HuH-7.5 (cell line): ENCODE results near the gene TRIM61.
"Not testable (repeated sequence)": the region's sequence is repeated elsewhere in the genome, so short reads cannot be mapped to it uniquely, and the experiment has no call there.

ENCODE experiments used
- DNase-seq: peaks from one replicate; pipeline ENCODE4 v3.0.0; 2011; ENCODE audit warnings: low spot score

The TRIM61 gene

DNA sequence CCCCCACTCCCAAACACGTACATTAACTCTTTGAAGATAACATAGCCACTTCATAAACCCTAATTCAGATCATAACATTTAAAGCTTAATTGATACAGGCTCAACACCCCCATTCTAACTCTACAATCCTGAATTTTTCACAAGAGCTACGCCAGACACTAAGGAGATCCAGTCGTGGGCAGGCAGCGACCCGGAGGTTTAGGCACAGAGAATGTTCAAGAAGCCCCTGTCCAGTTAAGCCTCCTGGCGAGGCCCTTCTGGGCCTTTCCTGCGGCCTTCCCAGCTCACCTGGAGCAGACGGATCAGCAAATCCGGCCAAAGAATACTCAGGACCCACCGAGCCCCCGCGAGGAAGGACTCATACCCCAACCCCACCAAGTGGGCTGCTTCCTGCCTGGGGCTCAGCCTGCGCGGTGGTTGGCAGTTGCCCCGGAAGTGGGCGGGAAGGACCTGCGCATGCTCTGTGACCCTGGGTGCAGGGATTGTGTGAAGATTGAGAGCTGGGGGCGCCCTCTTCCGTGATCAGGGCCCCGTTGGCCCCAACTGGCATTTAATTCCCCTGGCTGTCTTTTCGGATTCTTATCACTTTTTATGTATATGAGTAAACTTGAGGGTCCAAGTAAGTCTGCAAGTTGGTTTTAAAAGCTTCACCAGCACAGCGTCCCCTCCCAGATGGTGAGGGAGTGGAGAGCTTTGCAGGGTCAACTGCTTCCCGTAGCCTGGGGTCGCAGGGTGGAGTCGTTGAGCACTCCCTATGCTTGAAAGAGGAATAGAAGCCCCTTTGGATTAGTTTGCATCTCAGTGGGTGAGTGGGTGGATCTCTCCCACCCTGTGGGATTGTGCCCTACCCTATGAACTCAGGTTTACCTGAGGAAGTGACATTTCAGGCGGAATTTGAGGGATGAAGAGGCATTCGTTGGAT is at the start of gene TRIM61:
TSS of gene TRIM61 (minus strand) at position 415 of the 922 bp plus-strand sequence. CDS start 7,655 bp downstream, outside the sequence.
- no peak for DNase-seq

DNA sequence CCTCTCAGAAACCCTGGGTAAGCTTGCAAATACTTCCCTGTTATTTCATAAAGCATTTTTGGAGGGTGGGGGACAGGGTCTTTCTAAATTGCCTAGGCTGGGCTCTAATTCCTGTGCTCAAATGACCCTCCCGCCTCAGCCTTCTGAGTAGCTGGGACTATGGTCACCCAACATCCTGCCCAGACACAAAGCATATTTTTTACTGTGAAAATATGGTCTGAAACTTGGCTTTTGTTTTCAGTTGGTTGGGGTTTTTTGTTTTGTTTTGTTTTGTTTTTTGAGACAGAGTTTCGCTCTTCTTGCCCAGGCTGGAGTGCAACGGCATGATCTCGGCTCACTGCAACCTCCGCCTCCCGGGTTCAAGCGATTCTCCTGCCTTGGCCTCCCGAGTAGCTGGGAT is 48.3 kb upstream of the TRIM61 start:
- DNase-seq: not testable (repeated sequence)

DNA sequence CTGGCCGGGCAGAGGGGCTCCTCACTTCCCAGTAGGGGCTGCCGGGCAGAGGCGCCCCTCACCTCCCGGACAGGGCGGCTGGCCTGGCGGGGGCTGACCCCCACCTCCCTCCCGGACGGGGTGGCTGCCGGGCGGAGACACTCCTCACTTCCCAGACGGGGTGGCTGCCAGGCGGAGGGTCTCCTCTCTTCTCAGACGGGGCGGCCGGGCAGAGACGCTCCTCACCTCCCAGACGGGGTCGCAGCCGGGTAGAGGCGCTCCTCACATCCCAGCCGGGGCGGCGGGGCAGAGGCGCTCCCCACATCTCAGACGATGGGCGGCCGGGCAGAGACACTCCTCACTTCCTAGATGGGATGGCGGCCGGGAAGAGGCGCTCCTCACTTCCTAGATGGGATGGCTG is 42.5 kb upstream of the TRIM61 start:
- not testable (repeated sequence) for DNase-seq

DNA sequence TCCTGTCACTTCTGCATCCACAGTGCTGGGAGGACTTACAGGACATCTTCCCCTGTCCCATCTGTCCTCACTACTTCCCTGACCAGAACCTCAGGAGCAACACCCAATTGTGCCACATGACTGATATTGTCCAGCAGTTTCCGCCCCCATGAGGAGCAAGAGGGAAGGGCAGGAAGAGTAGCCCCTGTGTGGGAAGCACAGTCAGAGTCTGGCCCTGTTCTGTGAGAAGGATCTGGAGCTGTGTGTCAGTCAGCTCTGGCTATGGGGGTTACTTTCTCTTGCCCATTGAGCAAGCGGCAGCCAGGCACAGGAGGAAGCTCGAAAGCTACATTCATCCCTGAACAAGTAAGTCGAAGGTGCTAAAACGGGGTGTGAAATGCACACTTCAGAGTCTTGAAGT is 39.5 kb upstream of the TRIM61 start:
- DNase-seq: peak; percentile 16

DNA sequence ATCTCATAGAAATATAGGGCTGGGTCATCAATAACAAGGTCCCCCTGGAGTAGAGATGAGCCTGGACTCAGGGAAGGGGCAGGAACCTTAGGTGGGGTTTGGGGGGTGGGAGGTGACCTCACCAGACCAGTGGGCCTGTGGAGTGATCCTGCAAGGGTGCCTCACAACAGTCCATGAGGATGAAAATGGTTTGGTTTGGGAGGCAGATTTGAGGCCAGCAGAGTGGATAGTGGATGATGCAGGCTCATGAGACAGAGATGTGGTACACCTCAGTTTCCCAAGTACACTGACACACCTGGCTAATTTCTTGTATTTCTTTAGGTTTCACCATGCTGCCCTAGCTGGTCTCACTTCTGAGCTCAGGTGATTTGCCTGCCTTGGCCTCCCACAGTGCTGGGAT is 36.2 kb upstream of the TRIM61 start:
- no peak for DNase-seq

DNA sequence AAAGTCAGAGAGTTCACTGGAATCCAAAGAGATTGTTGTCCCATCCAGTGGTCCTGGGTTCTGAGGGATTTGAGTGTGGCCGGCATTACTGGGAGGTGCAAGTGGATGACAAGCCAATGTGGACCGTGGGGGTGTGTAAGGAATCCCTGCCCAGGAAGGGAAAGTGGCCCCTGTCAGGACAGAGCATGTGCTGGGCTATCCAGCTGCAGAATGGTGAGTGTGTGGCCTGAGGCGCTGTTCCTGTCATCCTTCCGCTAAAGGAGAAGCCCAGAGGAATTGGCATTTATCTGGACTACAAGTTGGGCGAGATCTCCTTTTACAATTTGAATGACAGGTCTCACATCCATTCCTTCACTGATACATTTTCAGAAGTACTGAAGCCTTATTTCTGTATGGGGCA is 33.9 kb upstream of the TRIM61 start:
- DNase-seq: no peak

DNA sequence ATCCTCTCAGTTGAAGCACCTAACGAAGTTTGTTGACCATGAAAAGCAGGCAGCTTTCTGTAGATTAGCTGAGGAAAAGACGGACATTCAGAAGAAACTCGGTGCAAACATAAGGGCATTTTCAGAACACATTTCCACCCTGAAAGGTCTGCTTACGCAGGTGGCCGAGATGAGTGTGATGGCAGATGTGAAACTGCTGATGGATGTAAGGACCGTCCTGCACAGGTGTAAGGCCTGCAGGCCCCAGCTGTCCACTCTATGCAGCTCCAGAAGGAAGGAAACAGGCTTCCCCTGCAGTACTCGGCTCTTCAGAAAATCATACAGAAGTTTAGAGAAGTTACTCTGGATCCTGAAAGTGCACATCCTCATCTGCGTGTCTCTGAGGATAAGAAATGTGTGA is 33.5 kb upstream of the TRIM61 start:
- DNase-seq: no peak

DNA sequence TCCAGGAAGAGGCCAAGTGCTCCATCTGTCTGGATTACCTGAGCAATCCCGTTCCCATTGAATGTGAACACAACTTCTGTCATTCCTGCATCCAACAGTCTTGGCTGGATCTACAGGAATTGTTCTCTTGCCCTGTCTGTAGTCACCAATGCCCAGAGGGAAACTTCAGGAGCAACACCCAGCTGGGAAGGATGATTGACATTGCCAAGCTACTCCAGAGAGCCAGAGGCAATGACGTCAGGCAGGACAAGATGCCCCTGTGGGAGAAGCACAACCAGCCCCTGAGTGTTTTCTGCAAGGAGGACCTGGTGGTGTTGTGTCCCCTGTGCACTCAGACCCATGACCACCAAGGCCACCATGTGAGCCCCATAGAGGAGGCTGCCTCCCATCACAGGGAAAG is 33.0 kb upstream of the TRIM61 start:
- no peak for DNase-seq

DNA sequence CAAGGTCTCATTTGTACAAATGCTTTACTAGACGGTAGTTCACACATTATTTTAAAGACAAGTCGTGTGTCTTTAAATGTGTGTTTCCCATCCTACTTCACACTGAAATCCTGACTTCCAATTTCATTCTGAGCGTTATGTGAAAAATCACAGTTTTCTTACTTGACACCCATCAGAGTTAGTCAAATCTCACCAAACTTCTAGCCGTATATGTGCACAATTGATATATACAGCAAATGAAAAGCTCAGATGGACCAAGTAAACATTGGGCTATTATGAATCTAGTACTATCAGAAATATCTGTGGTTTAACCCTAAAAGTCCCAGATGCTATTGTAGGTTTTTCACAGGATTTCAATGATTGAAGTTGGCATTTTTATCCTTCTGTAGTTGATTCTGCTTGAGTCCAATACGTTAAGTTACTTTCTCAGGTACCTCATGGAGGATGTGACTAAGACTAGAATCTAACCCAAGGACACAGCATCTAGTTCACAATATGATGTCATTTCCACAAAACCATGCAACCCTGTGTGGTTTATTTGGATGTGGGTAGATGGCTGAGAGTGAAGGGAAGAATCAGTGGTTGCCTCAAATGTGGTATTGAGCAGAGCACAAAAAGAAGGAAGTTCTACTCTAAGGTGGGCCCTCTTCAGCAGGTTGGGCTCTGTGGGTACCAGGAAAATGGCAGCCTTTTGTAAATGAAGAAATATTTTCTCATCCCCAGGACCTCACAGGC is 32.2 kb upstream of the TRIM61 start:
- DNase-seq: no peak

DNA sequence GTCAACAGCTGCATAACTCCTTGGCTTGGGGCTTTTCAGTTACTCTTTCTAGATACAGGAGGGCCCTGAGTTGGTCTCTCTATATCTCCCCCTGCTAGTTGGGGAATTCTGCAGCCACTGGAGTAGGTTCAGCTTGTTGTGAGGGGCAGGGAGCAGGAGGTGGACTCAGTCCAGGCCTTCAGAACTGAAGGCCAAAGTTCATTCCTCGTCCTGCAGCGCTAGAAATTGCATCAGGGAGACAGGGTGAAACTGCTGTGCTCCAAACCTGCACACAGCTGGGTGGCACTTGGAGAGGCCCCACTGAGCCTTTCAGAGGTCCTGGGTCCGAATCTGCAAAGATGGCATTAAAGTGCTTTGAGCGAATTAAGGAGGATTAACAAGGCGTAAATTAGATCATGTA is 29.4 kb upstream of the TRIM61 start:
- DNase-seq: no peak

DNA sequence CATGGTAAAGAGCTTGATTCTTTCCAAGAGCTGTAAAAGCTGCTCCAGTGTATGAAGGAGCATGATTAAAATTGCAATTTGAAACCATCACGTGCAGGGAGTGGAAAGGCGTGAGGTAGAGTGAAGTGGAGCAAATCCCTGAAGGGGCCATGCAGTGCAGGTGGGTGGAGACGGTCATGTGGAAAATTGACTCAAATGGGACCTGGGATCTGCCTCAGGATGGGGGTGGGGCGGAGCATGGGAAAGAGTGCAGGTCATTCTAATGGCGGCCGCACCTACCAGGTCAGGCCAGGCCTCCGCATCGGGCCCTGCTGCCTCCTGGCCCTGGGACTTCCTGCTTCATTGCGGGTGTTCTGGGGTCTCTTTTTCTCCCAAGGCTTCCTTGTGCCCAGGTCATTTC is 29.0 kb upstream of the TRIM61 start:
- DNase-seq: no peak

DNA sequence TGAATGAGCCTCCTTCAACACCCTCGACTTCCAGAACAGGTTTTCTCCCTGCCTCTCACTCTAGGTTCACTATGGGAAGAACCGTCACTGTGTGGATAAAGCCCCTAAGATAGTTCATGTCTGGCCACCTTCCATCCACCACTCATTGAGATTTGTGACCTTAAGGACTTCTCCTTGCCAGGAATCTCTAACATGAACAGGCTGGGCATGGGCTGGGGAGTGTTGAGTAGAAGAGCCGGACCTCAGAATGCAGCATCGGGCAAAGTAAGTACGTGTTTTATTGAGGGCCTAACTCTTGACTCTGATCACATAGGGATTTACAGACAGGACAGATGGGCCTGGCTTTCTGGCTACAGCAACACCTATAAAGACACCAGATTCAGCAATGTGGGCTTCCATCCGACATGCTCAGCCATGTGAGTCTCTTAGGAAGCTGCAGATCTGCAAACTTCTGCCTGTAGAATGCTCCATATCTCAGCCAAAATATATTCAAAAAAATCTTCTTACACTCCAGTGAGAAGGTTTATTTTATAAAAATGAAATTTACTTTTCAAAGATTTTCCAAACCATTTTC is 28.0 kb upstream of the TRIM61 start:
- DNase-seq: no peak

DNA sequence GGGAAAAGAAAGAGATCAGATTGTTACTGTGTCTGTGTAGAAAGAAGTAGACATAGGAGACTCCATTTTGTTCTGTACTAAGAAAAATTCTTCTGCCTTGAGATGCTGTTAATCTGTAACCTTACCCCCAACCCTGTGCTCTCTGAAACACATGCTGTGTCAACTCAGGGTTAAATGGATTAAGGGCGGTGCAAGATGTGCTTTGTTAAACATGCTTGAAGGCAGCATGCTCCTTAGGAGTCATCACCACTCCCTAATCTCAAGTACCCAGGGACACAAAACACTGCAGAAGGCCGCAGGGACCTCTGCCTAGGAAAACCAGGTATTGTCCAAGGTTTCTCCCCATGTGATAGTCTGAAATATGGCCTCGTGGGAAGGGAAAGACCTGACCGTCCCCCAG is 24.5 kb upstream of the TRIM61 start:
- not testable (repeated sequence) for DNase-seq

DNA sequence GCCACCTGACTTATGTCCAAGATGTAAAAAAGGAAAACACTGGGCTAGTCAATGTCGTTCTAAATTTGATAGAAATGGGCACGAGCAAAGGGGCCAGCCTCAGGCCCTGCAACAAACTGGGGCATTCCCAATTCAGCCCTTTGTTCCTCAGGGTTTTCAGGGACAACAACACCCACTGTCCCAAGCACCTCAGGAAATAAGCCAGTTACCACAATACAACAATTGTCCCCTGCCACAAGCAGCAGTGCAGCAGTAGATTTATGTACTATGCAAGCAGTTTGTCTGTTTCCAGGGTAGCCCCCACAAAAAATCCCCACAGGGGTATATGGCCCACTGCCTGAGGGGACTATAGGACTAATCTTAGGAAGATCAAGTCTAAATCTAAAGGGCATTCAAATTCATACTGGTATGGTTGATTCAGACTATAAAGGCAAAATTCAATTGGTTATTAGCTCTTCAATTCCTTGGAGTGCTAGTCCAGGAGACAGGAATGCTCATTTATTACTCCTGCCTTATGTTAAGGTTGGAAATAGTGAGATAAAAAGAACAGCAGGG is 21.1 kb upstream of the TRIM61 start:
- not testable (repeated sequence) for DNase-seq

DNA sequence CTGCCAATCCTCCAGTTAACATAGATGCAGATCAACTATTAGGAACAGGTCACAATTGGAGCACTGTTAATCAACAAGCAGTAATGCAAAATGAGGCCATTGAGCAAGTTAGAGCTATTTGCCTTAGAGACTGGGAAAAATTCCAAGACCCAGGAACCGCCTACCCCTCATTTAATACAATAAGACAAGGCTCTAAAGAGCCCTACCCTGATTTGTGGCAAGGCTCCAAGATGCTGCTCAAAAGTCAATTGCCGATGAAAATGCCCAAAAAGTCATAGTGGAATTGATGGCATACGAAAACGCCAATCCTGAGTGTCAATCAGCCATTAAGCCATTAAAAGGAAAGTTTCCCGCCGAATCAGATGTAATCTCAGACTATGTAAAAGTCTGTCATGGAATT is 20.5 kb upstream of the TRIM61 start:
- no peak for DNase-seq

DNA sequence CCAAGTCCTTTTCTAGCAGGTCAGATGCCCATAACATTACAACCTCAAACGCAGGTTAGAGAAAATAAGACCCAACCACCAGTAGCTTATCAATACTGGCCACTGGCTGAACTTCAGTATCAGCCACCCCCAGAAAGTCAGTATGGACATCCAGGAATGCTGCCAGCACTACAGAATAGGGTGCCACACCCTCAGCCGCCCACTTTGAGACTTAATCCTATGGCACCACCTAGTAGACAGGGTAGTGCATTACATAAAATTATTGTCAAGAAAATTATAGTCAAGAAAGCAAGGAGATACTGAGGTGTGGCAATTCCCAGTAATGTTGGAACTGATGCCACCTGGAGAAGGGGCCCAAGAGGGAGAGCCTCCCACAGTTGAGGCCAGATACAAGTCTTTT is 19.9 kb upstream of the TRIM61 start:
- no peak for DNase-seq

DNA sequence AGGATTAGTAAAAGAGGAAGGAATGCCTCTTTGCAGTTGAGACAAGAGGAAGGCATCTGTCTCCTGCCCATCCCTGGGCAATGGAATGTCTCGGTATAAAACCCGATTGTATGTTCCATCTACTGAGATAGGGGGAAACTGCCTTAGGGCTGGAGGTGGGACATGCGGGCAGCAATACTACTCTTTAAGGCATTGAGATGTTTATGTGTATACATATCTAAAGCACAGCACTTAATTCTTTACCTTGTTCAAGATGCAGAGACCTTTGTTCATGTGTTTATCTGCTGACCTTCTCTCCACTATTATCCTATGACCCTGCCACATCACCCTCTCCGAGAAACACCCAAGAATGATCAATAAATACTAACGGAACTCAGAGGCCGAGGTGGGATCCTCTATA is 18.7 kb upstream of the TRIM61 start:
- DNase-seq: not testable (repeated sequence)

DNA sequence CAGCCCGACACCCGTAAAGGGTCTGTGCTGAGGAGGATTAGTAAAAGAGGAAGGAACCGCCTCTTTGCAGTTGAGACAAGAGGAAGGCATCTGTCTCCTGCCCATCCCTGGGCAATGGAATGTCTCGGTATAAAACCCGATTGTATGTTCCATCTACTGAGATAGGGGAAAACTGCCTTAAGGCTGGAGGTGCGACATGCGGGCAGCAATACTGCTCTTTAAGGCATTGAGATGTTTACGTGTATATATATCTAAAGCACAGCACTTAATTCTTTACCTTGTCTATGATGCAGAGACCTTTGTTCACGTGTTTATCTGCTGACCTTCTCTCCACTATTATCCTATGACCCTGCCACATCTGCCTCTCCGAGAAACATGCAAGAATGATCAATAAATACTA is 13.3 kb upstream of the TRIM61 start:
- not testable (repeated sequence) for DNase-seq

DNA sequence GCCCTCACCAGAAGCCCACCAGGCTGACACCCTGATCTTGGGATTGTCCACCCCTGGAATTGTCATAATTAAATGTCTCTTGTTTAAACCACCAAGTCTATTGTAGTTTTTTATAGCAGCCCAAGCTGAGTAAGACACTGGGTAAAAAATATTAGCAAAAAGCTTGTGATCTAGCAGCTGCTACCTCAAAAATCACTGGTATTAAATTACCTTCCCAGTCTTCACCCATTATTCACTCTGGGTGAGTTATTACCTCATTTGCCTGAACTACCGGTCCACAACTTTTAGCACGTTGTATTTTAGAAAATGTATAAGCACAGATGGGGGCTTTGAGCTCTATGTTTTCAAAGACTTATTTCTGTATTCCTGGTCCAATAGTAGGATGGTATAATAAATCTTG is 12.0 kb upstream of the TRIM61 start:
- no peak for DNase-seq

DNA sequence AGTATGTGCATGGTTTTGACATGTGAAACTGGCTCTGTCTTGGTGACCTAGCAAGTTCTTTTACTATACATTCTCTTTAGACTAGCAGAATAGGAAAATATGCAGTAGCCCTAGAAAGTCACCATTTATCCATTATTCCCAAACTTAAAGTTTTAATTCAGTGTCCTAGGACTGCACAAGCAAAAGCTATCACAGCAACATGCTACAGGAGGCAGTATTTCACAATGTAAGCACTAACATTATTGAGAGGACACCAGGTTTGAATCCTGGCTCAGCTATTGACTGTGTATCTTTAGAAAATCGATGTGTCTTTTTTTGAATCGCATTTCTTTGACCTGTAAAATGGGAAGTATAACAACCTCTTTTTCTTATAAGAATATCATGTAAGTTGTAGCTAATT is 5.5 kb downstream of the TRIM61 start:
- not testable (repeated sequence) for DNase-seq

DNA sequence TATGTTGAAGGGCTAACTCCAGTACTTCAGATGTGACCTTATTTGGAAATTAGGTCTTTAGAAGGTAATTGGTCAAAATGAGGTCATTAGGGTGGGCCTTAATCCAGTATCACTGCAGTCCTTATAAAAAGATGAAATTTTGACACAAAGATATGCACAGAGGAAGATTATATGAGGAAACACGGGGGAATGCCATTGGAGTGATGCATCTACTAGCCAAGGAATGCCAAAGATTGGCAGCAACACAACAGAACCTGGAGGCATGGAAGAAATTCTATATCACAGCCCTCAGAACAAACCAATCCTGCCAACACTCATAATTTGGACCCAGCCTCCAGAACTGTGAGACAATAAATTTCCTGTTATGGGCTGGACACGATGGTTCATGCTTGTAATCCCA is 17.6 kb downstream of the TRIM61 start:
- DNase-seq: no peak

DNA sequence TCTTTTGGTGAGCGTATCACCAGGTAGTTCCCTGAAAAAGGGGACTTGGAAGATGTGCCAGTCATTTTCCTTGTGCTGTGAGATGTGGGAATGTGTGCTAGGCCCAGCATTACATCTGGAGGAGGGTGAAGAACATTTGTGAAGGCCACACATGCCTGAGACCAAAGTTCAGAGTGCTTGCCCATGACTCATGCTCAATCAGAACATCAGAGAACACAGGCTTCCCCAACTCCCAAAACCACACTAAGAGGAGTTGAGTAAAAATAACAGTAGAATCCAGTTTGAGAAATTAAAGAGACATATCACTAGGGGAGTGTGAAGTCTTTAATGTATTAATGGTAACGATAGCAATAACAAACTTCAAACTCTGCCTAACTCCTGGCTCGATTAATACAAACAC is 18.0 kb downstream of the TRIM61 start:
- not testable (repeated sequence) for DNase-seq
